T-cell (primary cell): ENCODE data around the gene RHCE. TPM values are rescaled to one million over a fixed set of nuclear protein-coding genes. Genes with fewer than 3 reads are reported as not detected.
"Not testable (repeated sequence)": the region's sequence is repeated elsewhere in the genome, so short reads cannot be mapped to it uniquely, and the experiment has no call there.

Source experiments
- ATAC-seq, 4 experiments: fragments of 200-7000 bp in 3 of 4; fragments of 150-1000 bp in 1 of 4; cut with Tn5 transposase; replicated peaks in 1 of 4; 1 replicate in 3 of 4; 2 replicates in 1 of 4; pipeline ENCODE4 v1.10.0; 2021; ENCODE audit warnings: moderate library complexity in 3 of 4, mild to moderate bottlenecking in 2 of 4, moderate number of reproducible peaks in 1 of 4
- CTCF ChIA-PET, 2 donors: fragments of 300-600 bp; sonication (Branson Sonifier 250); formaldehyde crosslinking; loops; one replicate each; lab custom pipeline; 2022; ENCODE audit warnings: antibody characterized with exemption in 2 of 2; lab: Charles Lee
- POLR2A ChIA-PET, 2 donors: fragments of 300-600 bp; sonication (Branson Sonifier 250); formaldehyde crosslinking; loops; one replicate each; lab custom pipeline; 2022; ENCODE audit warnings: antibody characterized with exemption in 2 of 2; lab: Charles Lee
- DNase-seq, 35 experiments: peaks; one replicate each; pipeline versions ENCODE4 v3.0.0 to v3.0.0-alpha.2; 2013 to 2023
- H3K27ac ChIP-seq: one replicate; pipeline ENCODE4 v1.5.1; 2013; ENCODE audit warnings: low read length
- H3K27me3 ChIP-seq, 2 experiments: replicated peaks in 1 of 2; 1 replicate in 1 of 2; 2 replicates in 1 of 2; pipeline versions ENCODE4 v1.6.1 to v1.7.0; 2013; ENCODE audit warnings: low read length in 1 of 2, mixed read lengths in 1 of 2; ENCODE audit not compliant: control insufficient read depth in 2 of 2, insufficient read depth in 2 of 2; ENCODE audit errors: extremely low read depth in 1 of 2
- H3K36me3 ChIP-seq, 2 donors: 1 replicate in 1 of 2; 2 replicates in 1 of 2; pipeline versions ENCODE4 v1.6.1 to v1.7.0; 2013; ENCODE audit warnings: low read length in 1 of 2; ENCODE audit not compliant: control insufficient read depth in 2 of 2, insufficient read depth in 1 of 2; ENCODE audit errors: extremely low read depth in 1 of 2
- H3K4me1 ChIP-seq, 2 experiments: 1 replicate in 1 of 2; 2 replicates in 1 of 2; pipeline versions ENCODE4 v1.6.1 to v1.7.0; 2013; ENCODE audit warnings: low read length in 2 of 2, mixed read lengths in 1 of 2; ENCODE audit not compliant: insufficient read depth in 2 of 2, control insufficient read depth in 1 of 2; ENCODE audit errors: extremely low read depth in 1 of 2
- H3K4me3 ChIP-seq, 2 donors: 1 replicate in 1 of 2; 2 replicates in 1 of 2; pipeline versions ENCODE4 v1.5.1 to v1.7.0; 2013; ENCODE audit warnings: mild to moderate bottlenecking in 2 of 2, low read length in 1 of 2, moderate library complexity in 1 of 2; ENCODE audit not compliant: control insufficient read depth in 1 of 2; ENCODE audit errors: extremely low read depth in 1 of 2
- H3K9me3 ChIP-seq: 2 replicates; pipeline ENCODE4 v1.7.0; 2013
- H3K27ac Mint-ChIP-seq, 2 donors: one replicate each; pipeline ENCODE4 v1.8.0; 2020 to 2021; ENCODE audit warnings: mild to moderate bottlenecking in 2 of 2, mixed read lengths in 2 of 2
- H3K27me3 Mint-ChIP-seq, 2 donors: one replicate each; pipeline ENCODE4 v1.8.0; 2021 to 2022; ENCODE audit warnings: mixed read lengths in 2 of 2
- H3K36me3 Mint-ChIP-seq: one replicate; pipeline ENCODE4 v1.8.0; 2021; ENCODE audit warnings: mixed read lengths
- H3K4me1 Mint-ChIP-seq, 3 donors: one replicate each; pipeline ENCODE4 v1.8.0; 2020 to 2022; ENCODE audit warnings: mixed read lengths in 3 of 3, mild to moderate bottlenecking in 1 of 3
- H3K4me3 Mint-ChIP-seq, 3 donors: one replicate each; pipeline ENCODE4 v1.8.0; 2020 to 2022; ENCODE audit warnings: mild to moderate bottlenecking in 3 of 3, mixed read lengths in 3 of 3, moderate library complexity in 3 of 3
- H3K9me3 Mint-ChIP-seq, 3 donors: one replicate each; pipeline ENCODE4 v1.8.0; 2020 to 2022; ENCODE audit warnings: mixed read lengths in 3 of 3
- WGBS: methylation state at CpG from one replicate; pipeline ENCODE4 v1.1.5; 2013; ENCODE audit warnings: missing lambda C conversion rate; ENCODE audit not compliant: insufficient coverage; 5-methylcytosine and 5-hydroxymethylcytosine counted together
- total RNA-seq, 35 experiments: library from RNA in 6 of 35; stranded (reverse) in 6 of 35; fragments of 120-200 nt in 1 of 35; gene quantifications; one replicate each; pipeline versions ENCODE4 v1.2.1 to v1.2.4 and lab custom pipeline; 2013 to 2026

The RHCE gene
- total RNA-seq, 5 donors from 2014 or later (not counting 1 experiment from before 2014, with no cell fraction given): 0.35 to 1.0 (median 0.63) TPM; not detected in 1

DNA sequence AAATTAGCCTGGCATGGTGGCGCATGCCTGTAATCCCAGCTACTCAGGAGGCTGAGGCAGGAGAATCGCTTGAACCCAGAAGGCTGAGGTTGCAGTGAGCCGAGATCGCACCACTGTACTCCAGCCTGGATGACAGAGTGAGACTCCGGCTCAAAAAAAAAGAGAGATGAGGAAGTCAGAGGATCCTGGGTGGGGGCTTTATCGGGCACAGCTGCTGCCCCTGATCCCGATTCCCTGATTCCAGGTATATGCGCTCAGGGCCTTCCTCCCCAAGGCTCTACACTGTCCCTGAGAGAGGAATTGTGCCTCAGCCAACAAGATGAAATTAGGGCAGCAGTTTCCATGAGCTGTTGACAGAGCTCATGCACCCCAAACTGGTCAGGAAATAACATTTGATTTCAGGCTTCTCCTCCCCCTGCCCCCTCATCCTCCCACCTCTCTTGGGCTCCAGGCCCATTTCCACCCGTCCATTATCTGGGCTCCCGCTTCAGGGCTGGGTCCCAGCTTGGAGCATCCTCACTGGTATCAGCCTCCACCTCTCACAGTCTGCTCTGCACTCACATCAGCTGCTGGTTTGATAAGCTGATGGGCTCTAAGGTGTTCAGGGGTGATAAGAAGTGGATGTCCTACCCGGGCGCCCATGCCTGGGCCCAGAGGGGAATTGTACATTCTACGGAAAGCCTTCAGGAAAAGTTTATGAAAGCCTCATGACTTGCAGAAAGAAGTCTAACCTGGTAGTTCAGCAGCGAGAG, 7.6 kb downstream of the RHCE start:
- H3K9me3 Mint-ChIP-seq, H3K4me1 ChIP-seq, H3K27ac Mint-ChIP-seq, POLR2A ChIA-PET, H3K4me1 Mint-ChIP-seq, H3K9me3 ChIP-seq, H3K4me3 Mint-ChIP-seq, H3K27me3 ChIP-seq, CTCF ChIA-PET, H3K27ac ChIP-seq, DNase-seq, H3K4me3 ChIP-seq, H3K36me3 ChIP-seq, ATAC-seq, H3K36me3 Mint-ChIP-seq, H3K27me3 Mint-ChIP-seq: not testable (repeated sequence)
- 100% methylated on average over 3 of the region's 14 CpGs for WGBS

DNA sequence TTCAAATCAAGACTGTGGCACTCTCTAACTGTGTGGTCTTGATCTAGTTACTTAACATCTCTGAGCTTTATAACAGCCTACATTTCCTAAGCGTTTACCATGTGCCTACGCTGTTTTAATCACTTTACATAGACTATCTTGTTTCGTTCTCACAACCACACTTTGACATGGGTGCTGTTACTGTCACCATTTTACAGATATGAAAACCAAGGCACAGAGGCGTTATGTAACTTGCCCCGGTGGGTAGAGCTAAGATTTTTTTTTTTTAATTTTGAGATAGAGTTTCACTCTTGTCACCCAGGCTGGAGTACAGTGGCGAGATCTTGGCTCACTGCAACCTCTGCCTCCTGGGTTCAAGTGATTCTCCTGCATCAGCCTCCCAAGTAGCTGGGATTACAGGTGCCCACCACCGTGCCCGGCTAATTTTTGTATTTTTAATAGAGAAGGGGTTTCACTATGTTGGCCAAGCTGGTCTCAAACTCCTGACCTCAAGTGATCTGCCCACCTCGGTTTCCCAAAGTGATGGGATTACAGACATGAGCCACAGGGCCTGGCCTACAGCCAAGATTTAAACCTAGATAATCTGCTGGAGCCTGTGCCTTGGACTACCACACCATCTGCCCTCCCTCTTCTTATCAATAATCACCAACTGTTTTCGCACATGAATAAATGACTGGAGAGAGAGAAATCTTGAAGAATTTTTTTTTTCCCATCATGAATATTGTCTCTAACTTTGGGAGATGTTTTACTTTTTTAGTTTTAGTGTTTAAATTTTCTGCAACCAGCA, 10.8 kb downstream of the RHCE start:
- H3K27ac ChIP-seq, POLR2A ChIA-PET, DNase-seq, H3K4me3 ChIP-seq, H3K9me3 ChIP-seq, CTCF ChIA-PET, H3K36me3 Mint-ChIP-seq, H3K9me3 Mint-ChIP-seq, H3K36me3 ChIP-seq, ATAC-seq, H3K4me1 ChIP-seq, H3K4me3 Mint-ChIP-seq, H3K27me3 ChIP-seq, H3K27me3 Mint-ChIP-seq, H3K27ac Mint-ChIP-seq, H3K4me1 Mint-ChIP-seq: not testable (repeated sequence)
- WGBS: no CpG with 5 or more reads among the region's 10 CpGs

DNA sequence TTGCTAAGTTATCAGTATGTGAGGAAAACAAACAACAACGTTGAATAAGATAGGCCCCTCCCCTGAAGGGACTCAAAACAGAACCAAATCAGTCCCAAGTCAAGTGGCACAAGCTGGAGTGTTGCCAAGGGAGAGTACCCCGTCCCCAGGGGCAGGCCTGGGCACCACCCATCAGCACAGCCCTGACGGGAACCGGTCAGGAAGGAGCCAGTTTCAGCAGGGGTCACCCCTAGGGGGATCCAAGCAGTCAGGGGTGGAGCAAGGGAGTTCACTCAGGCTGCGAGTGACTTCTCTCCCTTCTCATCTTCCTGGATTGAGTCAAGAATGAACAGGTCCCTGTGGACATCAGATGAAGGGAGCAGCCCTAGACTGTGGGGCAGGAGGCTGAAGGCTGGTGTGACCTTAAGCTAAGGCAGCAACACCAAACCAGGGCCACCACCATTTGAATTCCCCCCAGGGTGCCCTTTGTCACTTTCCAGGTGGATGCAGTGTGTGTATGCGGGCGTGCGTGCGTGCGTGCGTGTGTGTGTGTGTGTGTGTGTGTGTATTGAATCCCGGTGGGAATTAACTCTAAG, 14.8 kb downstream of the RHCE start:
- H3K4me1 ChIP-seq, ATAC-seq, H3K36me3 Mint-ChIP-seq, H3K9me3 Mint-ChIP-seq, H3K27me3 Mint-ChIP-seq, H3K27me3 ChIP-seq, DNase-seq, H3K27ac ChIP-seq, H3K4me1 Mint-ChIP-seq, H3K4me3 Mint-ChIP-seq, H3K36me3 ChIP-seq, H3K9me3 ChIP-seq, H3K27ac Mint-ChIP-seq, H3K4me3 ChIP-seq, POLR2A ChIA-PET: not testable (repeated sequence)
- WGBS: no CpG with 5 or more reads among the region's 12 CpGs
- CTCF ChIA-PET: interaction anchor here in 1 of 2 donors (0.7 kb wide), 1 partner anchor 119 kb away, joined by 9 read pairs; no protein-coding TSS in a partner anchor

DNA sequence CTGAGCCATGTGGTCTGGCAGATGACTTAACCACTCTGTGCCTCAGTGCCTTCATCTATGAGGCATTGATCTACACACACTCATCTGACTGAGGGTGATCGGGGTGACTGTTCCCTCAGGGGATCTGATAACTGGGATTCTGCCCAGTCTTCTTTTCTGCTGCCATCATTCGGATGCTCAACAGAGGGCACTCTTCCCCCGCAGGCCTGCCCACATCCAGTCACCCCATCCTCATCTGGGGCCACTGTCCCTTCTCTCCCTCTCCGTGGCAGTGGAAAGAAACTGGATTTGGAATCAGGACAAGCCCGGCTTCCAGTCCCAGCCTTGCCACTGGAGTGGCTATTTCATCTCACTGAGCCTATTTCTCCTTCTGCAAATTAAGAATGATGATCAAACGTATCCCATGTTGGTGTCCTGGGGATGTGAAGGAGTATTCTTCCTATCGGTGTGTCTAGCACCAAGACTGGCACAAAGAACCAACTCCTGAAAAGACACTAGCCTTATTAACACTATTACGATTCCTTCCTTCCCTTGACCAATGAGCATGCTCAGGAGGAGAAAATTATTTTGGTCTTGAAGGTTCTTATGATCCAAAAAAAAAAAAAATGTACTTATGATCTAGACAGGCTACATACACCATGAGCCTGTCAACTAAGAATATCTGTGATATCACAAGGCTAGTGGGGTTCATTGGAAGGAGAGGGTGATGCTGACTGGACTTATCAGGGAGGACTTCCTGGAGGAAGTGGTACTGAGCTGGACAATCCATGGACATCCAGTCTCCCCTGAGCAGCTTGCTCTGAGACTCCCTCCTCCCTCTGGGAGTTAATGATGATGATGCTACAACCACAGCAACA, 17.4 kb downstream of the RHCE start:
- ATAC-seq (peak; percentile 72 to 83 (median 78)), DNase-seq (peak in 11 of 35 experiments; percentile 2 to 16 (median 7))
- H3K4me1 ChIP-seq, H3K9me3 Mint-ChIP-seq, H3K36me3 Mint-ChIP-seq, H3K9me3 ChIP-seq, POLR2A ChIA-PET, H3K27me3 ChIP-seq, H3K4me3 ChIP-seq, H3K27ac ChIP-seq, H3K27me3 Mint-ChIP-seq, H3K27ac Mint-ChIP-seq, H3K36me3 ChIP-seq, H3K4me3 Mint-ChIP-seq, H3K4me1 Mint-ChIP-seq: not testable (repeated sequence)
- CTCF ChIA-PET: interaction anchor here in 1 of 2 donors (0.7 kb wide), 1 partner anchor 276 kb away, joined by 3 read pairs; no protein-coding TSS in a partner anchor
- WGBS: no CpG with 5 or more reads among the region's 8 CpGs

DNA sequence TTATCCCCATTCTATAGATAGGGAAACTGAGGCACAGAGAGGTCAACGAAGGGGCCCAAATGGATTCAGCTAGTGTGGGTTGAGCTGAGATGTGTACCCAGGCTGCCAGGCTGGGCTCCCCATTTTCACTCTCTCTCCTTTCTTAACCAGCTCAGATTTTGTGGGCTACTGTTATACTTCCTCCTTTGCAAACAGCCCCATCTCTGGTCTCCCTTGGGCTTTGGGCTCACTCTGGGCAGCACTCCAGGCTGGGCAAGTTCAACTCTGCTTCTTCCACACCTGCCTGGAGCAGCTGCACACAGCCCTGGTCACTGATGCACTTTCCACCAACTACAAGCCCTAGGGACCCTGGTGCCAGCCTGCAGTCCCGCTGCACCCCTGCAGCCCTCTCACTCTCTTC, 22.5 kb downstream of the RHCE start:
- H3K9me3 ChIP-seq, H3K4me1 Mint-ChIP-seq, H3K9me3 Mint-ChIP-seq, POLR2A ChIA-PET, H3K4me1 ChIP-seq, H3K36me3 ChIP-seq, ATAC-seq, H3K36me3 Mint-ChIP-seq, DNase-seq, H3K27me3 ChIP-seq, H3K4me3 ChIP-seq, H3K27ac Mint-ChIP-seq, H3K4me3 Mint-ChIP-seq, CTCF ChIA-PET, H3K27ac ChIP-seq: not testable (repeated sequence)
- no CpG with 5 or more reads among the region's 2 CpGs for WGBS
- peaks cover 3 to 11% of the 10 kb centered on the region in 2 donors for H3K27me3 Mint-ChIP-seq

DNA sequence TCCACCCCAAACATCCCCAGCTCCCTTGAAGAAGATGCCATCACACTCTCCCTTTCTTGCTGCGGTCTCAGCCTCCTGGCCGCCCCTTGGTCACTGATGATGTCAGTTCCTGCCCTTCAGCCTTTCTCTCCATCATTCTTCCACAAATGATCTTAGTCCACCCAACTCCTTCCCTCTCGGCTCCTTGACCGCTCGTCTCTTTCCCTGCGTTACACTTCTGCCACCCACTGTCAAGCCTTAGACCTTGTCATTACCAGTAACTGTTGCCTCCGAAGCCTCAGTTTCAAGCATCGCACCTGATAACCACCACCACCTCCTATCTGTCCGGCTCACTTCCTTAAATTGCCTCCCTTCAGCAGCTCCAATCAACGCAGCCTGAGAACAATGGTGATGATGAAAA, 23.1 kb downstream of the RHCE start:
- H3K9me3 Mint-ChIP-seq, H3K36me3 ChIP-seq, H3K4me1 ChIP-seq, H3K27ac Mint-ChIP-seq, CTCF ChIA-PET, H3K36me3 Mint-ChIP-seq, H3K27me3 ChIP-seq, H3K4me3 ChIP-seq, DNase-seq, ATAC-seq, H3K4me3 Mint-ChIP-seq, POLR2A ChIA-PET, H3K9me3 ChIP-seq, H3K27ac ChIP-seq, H3K27me3 Mint-ChIP-seq, H3K4me1 Mint-ChIP-seq: not testable (repeated sequence)
- no CpG with 5 or more reads among the region's 10 CpGs for WGBS
